ENCODE results near the gene RALGDS. TPM values are rescaled to one million over a fixed set of nuclear protein-coding genes. Genes with fewer than 3 reads are reported as not detected.

RALGDS gene
- total and polyA plus RNA-seq, 5 donors, result 18.5 to 36.3 (median 33.5) TPM

GRCh38 chr9:133124123-133124906 is 3.3 kb upstream of the RALGDS start:
- H3K4me1 ChIP-seq (ENCODE audit: control insufficient read depth, insufficient read depth, low read length), result peaks cover 27% of the 10 kb centered on the region
- DNase-seq, result no peak
- intact Hi-C loops (cut with DNase I), result no loop called here
- H3K9me3 ChIP-seq (ENCODE audit: control insufficient read depth, low read length), result no peaks in the 10 kb centered on the region
- no peak overlapping the region for H3K4me3 ChIP-seq (ENCODE audit: low read length)
- 91% methylated on average over 8 of the region's 8 CpGs for WGBS
- ATAC-seq, result no peak
- H3K27ac ChIP-seq (ENCODE audit: low read length), result peak overlapping the region; percentile 6
- no peaks in the 10 kb centered on the region for H3K27me3 ChIP-seq (ENCODE audit: control insufficient read depth, insufficient read depth)

- intact Hi-C loops (cut with DNase I), result no loop called here
- peak in 2 of 3 donors; percentile 67 to 85 for DNase-seq
These were observed 2.0 kb upstream of the RALGDS start for GRCh38 chr9:133122935-133123611.

GRCh38 chr9:133122605-133122934 is 1.5 kb upstream of the RALGDS start:
- WGBS, result 45% methylated on average over 4 of the region's 4 CpGs
- Histone ChIP-seq H3K4me1 (ENCODE audit: control insufficient read depth, insufficient read depth, low read length) (peaks cover 41% of the 10 kb centered on the region), H3K27ac (ENCODE audit: low read length) (peak overlapping the region; percentile 94), H3K27me3 (ENCODE audit: control insufficient read depth, insufficient read depth) (no peaks in the 10 kb centered on the region), H3K4me3 (ENCODE audit: low read length) (no peak overlapping the region), H3K9me3 (ENCODE audit: control insufficient read depth, low read length) (no peaks in the 10 kb centered on the region)
- ATAC-seq (no peak), DNase-seq (no peak)
- intact Hi-C loops (cut with DNase I), result no loop called here

More at GRCh38 chr9:133122935-133123611, 2.0 kb upstream of the RALGDS start:
- no peak overlapping the region for H3K4me3 ChIP-seq (ENCODE audit: low read length)
- ATAC-seq, result peak in 1 of 2 donors; percentile 1
- peaks cover 37% of the 10 kb centered on the region for H3K4me1 ChIP-seq (ENCODE audit: control insufficient read depth, insufficient read depth, low read length)
- no peaks in the 10 kb centered on the region for H3K27me3 ChIP-seq (ENCODE audit: control insufficient read depth, insufficient read depth)
- H3K27ac ChIP-seq (ENCODE audit: low read length), result peak overlapping the region; percentile 89
- no peaks in the 10 kb centered on the region for H3K9me3 ChIP-seq (ENCODE audit: control insufficient read depth, low read length)
- WGBS, result 18% methylated on average over 19 of the region's 19 CpGs

- Histone ChIP-seq H3K27ac (ENCODE audit: low read length) (peak overlapping the region; percentile 94), H3K27me3 (ENCODE audit: control insufficient read depth, insufficient read depth) (no peaks in the 10 kb centered on the region), H3K4me1 (ENCODE audit: control insufficient read depth, insufficient read depth, low read length) (peaks cover 42% of the 10 kb centered on the region), H3K4me3 (ENCODE audit: low read length) (no peak overlapping the region), H3K9me3 (ENCODE audit: control insufficient read depth, low read length) (no peaks in the 10 kb centered on the region)
- intact Hi-C loops (cut with DNase I), result no loop called here
- no peak for ATAC-seq
- WGBS, result 82% methylated on average over 8 of the region's 8 CpGs
- peak in 1 of 3 donors; percentile 69 for DNase-seq
These were observed 993 bp upstream of the RALGDS start for GRCh38 chr9:133121915-133122550.

- Histone ChIP-seq H3K27me3 (ENCODE audit: control insufficient read depth, insufficient read depth) (no peaks in the 10 kb centered on the region), H3K4me3 (ENCODE audit: low read length) (peak overlapping the region; percentile 63), H3K4me1 (ENCODE audit: control insufficient read depth, insufficient read depth, low read length) (peaks cover 34% of the 10 kb centered on the region), H3K27ac (ENCODE audit: low read length) (peak overlapping the region; percentile 65), H3K9me3 (ENCODE audit: control insufficient read depth, low read length) (no peaks in the 10 kb centered on the region)
- DNase-seq, result no peak
- intact Hi-C loops (cut with DNase I), result no loop called here
- ATAC-seq, result peak; percentile 1 to 2
- WGBS, result 1% methylated on average over 66 of the region's 66 CpGs
These were observed 391 bp downstream of the RALGDS start for GRCh38 chr9:133120501-133121197.

GRCh38 chr9:133119846-133120500 is 1.1 kb downstream of the RALGDS start:
- WGBS, result 22% methylated on average over 21 of the region's 21 CpGs
- Histone ChIP-seq H3K9me3 (ENCODE audit: control insufficient read depth, low read length) (no peaks in the 10 kb centered on the region), H3K27ac (ENCODE audit: low read length) (peak overlapping the region; percentile 65), H3K27me3 (ENCODE audit: control insufficient read depth, insufficient read depth) (no peaks in the 10 kb centered on the region), H3K4me1 (ENCODE audit: control insufficient read depth, insufficient read depth, low read length) (peaks cover 35% of the 10 kb centered on the region), H3K4me3 (ENCODE audit: low read length) (peak overlapping the region; percentile 63)
- ATAC-seq (no peak), DNase-seq (peak in 2 of 3 donors; percentile 60 to 68)
- intact Hi-C loops (cut with DNase I), result no loop called here

GRCh38 chr9:133119103-133119845 is 1.8 kb downstream of the RALGDS start:
- Histone ChIP-seq H3K4me1 (ENCODE audit: control insufficient read depth, insufficient read depth, low read length) (peaks cover 42% of the 10 kb centered on the region), H3K4me3 (ENCODE audit: low read length) (peak overlapping the region; percentile 63), H3K9me3 (ENCODE audit: control insufficient read depth, low read length) (no peaks in the 10 kb centered on the region), H3K27ac (ENCODE audit: low read length) (peak overlapping the region; percentile 65), H3K27me3 (ENCODE audit: control insufficient read depth, insufficient read depth) (no peaks in the 10 kb centered on the region)
- ATAC-seq (peak in 1 of 2 donors; percentile 23), DNase-seq (peak; percentile 61 to 83 (median 72))
- intact Hi-C loops (cut with DNase I), result no loop called here
- WGBS, result 26% methylated on average over 21 of the region's 21 CpGs

- H3K4me3 ChIP-seq (ENCODE audit: low read length), result no peak overlapping the region
- intact Hi-C loops (cut with DNase I), result no loop called here
- H3K27ac ChIP-seq (ENCODE audit: low read length), result peak overlapping the region; percentile 14
- no peak for ATAC-seq
- no peak for DNase-seq
- 69% methylated on average over 3 of the region's 3 CpGs for WGBS
- H3K4me1 ChIP-seq (ENCODE audit: control insufficient read depth, insufficient read depth, low read length), result peaks cover 49% of the 10 kb centered on the region
- no peaks in the 10 kb centered on the region for H3K27me3 ChIP-seq (ENCODE audit: control insufficient read depth, insufficient read depth)
- no peaks in the 10 kb centered on the region for H3K9me3 ChIP-seq (ENCODE audit: control insufficient read depth, low read length)
These were observed 2.5 kb downstream of the RALGDS start for GRCh38 chr9:133118568-133118967.

GRCh38 chr9:133118179-133118520 is 2.9 kb downstream of the RALGDS start:
- WGBS, result 81% methylated on average over 3 of the region's 3 CpGs
- Histone ChIP-seq H3K4me1 (ENCODE audit: control insufficient read depth, insufficient read depth, low read length) (peaks cover 49% of the 10 kb centered on the region), H3K4me3 (ENCODE audit: low read length) (no peak overlapping the region), H3K9me3 (ENCODE audit: control insufficient read depth, low read length) (no peaks in the 10 kb centered on the region), H3K27ac (ENCODE audit: low read length) (no peak overlapping the region), H3K27me3 (ENCODE audit: control insufficient read depth, insufficient read depth) (no peaks in the 10 kb centered on the region)
- ATAC-seq (no peak), DNase-seq (peak in 1 of 3 donors; percentile 47)
- intact Hi-C loops (cut with DNase I), result no loop called here
